Gastroesophageal sphincter (tissue), 4 donors: ENCODE results near the gene TARS2. TPM values are rescaled to one million over a fixed set of nuclear protein-coding genes. Genes with fewer than 3 reads are reported as not detected.
A peak's percentile ranks its signal among the peaks of the same experiment; 100 is the strongest.

Experiments used
- ATAC-seq: fragments of 150-250 bp; one replicate; pipeline ENCODE4 v1.9.1; 2016; ENCODE audit warnings: mild to moderate bottlenecking, moderate library complexity
- H3K27ac ChIP-seq, 4 donors: fragments of 200-600 bp; sonication (generic) in 3 of 4; 1 replicate in 3 of 4; 2 replicates in 1 of 4; pipeline ENCODE4 v1.5.1; 2016 to 2019
- H3K27me3 ChIP-seq: fragments of 200-600 bp; sonication (generic); one replicate; pipeline ENCODE4 v1.5.1; 2019
- H3K36me3 ChIP-seq, 2 donors: fragments of 200-600 bp; sonication (generic); one replicate each; pipeline ENCODE4 v1.5.1; 2019; ENCODE audit warnings: control low read depth in 1 of 2
- H3K4me1 ChIP-seq, 3 donors: fragments of 200-600 bp; sonication (generic); 1 replicate in 2 of 3; 2 replicates in 1 of 3; pipeline ENCODE4 v1.5.1; 2016 to 2019; ENCODE audit warnings: control low read depth in 2 of 3
- H3K4me3 ChIP-seq, 2 donors: fragments of 200-600 bp; sonication (generic); one replicate each; pipeline ENCODE4 v1.5.1; 2019; ENCODE audit warnings: mild to moderate bottlenecking in 1 of 2, moderate library complexity in 1 of 2
- H3K9me3 ChIP-seq, 3 donors: fragments of 200-600 bp; sonication (generic); one replicate each; pipeline ENCODE4 v1.5.1; 2017 to 2019; ENCODE audit warnings: control low read depth in 2 of 3
- CTCF ChIP-seq, 4 experiments: fragments of 200-600 bp in 2 of 4; fragments of 450-650 bp in 2 of 4; sonication (generic) in 1 of 4; IDR thresholded peaks; one replicate each; pipeline ENCODE4 v1.5.1; 2017 to 2019; ENCODE audit warnings: antibody characterized with exemption in 4 of 4, mild to moderate bottlenecking in 2 of 4, moderate library complexity in 2 of 4
- EP300 ChIP-seq: sonication (generic); formaldehyde crosslinking; IDR thresholded peaks from one replicate; pipeline ENCODE4 v1.6.1; 2017; ENCODE audit warnings: antibody characterized with exemption, mild to moderate bottlenecking
- POLR2A ChIP-seq, 2 donors: fragments of 450-650 bp; IDR thresholded peaks; one replicate each; pipeline ENCODE4 v1.6.1; 2017; ENCODE audit warnings: antibody characterized with exemption in 2 of 2, mild to moderate bottlenecking in 2 of 2, moderate library complexity in 1 of 2
- POLR2AphosphoS5 ChIP-seq: sonication (generic); formaldehyde crosslinking; IDR thresholded peaks from one replicate; pipeline ENCODE4 v1.6.1; 2017; ENCODE audit warnings: antibody characterized with exemption
- WGBS, 2 donors: methylation state at CpG; one replicate each; pipeline ENCODE4 v1.1.5; 2018; ENCODE audit warnings: low coverage in 1 of 2; 5-methylcytosine and 5-hydroxymethylcytosine counted together
- total RNA-seq, 4 donors: library from RNA; depleted of rRNA; stranded (reverse); fragments of >200 nt; gene quantifications; one replicate each; pipeline ENCODE4 v1.1.0, GENCODE V29; 2016

Gene TARS2
- total RNA-seq, 4 donors from 2014 or later: 6.7 to 32.2 (median 10.6) TPM

DNA sequence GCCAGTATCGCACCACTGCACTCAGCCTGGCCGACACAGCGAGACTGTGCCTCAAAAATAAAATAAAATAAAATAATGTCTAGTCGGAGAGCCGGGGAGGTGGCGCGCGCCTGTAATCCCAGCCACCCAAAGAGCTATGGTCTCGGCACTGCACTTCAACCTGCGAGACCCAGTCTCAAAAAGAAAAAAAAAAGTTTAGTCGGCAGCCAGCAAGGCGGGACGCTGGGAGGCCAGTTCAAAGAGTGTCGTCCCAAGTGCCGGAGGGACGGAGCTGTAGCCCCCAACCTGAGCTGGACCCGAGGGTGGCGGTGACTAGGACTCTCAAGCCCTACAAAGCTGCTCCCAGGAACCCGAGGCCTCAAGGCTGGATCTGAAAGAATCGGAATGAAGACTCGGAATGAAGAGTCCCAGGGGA is 27.7 kb downstream of the TARS2 start:
- no peak for ATAC-seq
- peaks cover 0 to 19% of the 10 kb centered on the region in 2 donors for H3K36me3 ChIP-seq
- peak overlapping the region; percentile 66 to 93 (median 88) for H3K27ac ChIP-seq
- TF ChIP-seq POLR2A (IDR thresholded peaks at IDR 0.05) (no peak), CTCF (IDR thresholded peaks at IDR 0.05) (no peak), POLR2AphosphoS5 (no peak), EP300 (no peak)
- no peaks in the 10 kb centered on the region for H3K27me3 ChIP-seq
- H3K9me3 ChIP-seq: no peaks in the 10 kb centered on the region
- peak overlapping the region; percentile 47 to 54 for H3K4me3 ChIP-seq
- WGBS, 2 donors: 0 to 27% methylated on average over 3 to 17 of the region's 21 CpGs
- H3K4me1 ChIP-seq: peaks cover 0 to 27% (median 9%) of the 10 kb centered on the region in 3 donors

DNA sequence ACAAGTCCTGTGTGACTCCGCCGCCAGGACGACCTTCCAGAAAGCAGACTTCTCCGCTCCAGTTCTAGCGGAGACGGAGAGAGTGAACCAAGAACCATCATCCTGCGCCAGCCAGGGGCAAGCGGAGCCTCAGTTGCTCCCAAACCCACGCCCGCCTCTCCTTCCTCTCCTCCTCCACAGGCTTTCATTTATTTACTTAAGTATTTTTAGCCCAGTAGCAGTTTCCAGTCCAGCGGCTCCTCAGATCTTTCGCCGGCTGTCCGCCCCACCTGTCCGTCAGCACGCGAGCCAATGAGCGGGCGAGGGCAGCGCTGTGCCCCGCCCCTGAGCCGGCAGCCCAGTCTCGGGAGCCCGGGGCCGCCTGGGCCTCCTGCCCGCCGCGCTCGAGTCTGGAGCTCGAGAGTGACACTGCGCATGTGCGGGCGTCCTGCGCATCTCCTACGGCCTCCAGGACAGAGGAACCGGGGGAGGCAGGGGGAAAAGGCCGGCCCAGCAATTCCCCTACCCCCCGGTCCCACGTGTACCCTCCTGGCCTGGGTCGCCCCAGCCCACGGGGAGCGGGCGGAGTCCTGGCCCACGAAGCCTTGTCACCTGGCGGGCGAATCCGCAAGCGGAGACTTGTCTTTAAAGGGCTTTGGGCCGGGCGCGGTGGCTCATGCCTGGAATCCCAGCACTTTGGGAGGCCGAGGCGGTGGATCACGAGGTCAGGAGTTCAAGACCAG is 28.3 kb downstream of the TARS2 start, which contains the start of gene FALEC:
Gene FALEC (plus strand): TSS at position 425 of the 722 bp plus-strand sequence.
- Histone ChIP-seq H3K4me3 (peak within 1 kb of the TSS; percentile 47 to 54), H3K27me3 (no peaks in the 10 kb centered on the region), H3K4me1 (peaks cover 0 to 27% (median 9%) of the 10 kb centered on the region in 3 donors), H3K27ac (peak within 1 kb of the TSS; percentile 66 to 93 (median 88)), H3K9me3 (no peaks in the 10 kb centered on the region), H3K36me3 (peaks cover 0 to 14% of the 10 kb centered on the region in 2 donors)
- TF ChIP-seq CTCF (IDR thresholded peaks at IDR 0.05) (peak in 2 of 4 experiments; percentile 21), POLR2AphosphoS5 (peak; percentile 22), POLR2A (IDR thresholded peaks at IDR 0.05) (peak in 1 of 2 donors; percentile 46), EP300 (no peak)
- WGBS, 2 donors: 2 to 3% methylated on average over 18 to 28 of the region's 54 CpGs
- peak; percentile 99 for ATAC-seq

DNA sequence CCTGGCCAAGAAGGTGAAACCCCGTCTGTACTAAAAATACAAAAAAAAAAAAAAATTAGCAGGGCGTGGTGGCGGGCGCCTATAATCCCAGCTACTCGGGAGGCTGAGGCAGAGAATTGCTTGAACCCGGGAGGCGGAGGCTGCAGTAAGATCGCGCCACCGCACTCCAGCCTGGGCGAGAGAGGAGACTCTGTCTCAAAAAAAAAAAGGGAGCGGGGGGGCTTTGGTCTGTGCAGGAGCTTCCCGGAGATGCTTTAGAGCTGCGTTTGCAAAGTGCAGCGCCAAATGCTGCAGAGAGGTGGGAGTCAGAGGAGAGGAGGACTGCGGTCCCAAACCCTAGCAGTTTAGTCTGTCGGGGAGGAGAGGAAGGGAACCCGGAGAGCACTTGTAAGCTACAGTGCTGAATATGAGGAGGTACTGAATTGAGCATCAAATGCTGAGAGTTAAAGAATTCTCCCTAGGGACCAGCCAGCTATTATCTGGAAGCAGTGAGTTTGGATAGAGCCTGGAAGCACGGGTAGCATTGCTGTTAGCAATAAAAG is 28.9 kb downstream of the TARS2 start:
- no peaks in the 10 kb centered on the region for H3K27me3 ChIP-seq
- peak overlapping the region; percentile 47 to 54 for H3K4me3 ChIP-seq
- H3K27ac ChIP-seq: peak overlapping the region; percentile 59 to 93 (median 88)
- H3K9me3 ChIP-seq: no peaks in the 10 kb centered on the region
- 0% methylated on average over 10 to 12 of the region's 19 CpGs for WGBS, 2 donors
- H3K4me1 ChIP-seq: peaks cover 0 to 27% (median 9%) of the 10 kb centered on the region in 3 donors
- peaks cover 0 to 14% of the 10 kb centered on the region in 2 donors for H3K36me3 ChIP-seq
- peak in 1 of 4 experiments; percentile 13 for TF ChIP-seq CTCF (IDR thresholded peaks at IDR 0.05)
- no peak for TF ChIP-seq EP300
- ATAC-seq: no peak

GRCh38 chr1:150516616-150517015 is 29.4 kb downstream of the TARS2 start:
- peak overlapping the region in 1 of 2 donors; percentile 54 for H3K4me3 ChIP-seq
- WGBS, 2 donors: 11 to 15% methylated on average over 4 of the region's 4 CpGs

More at GRCh38 chr1:150516616-150517015, 29.4 kb downstream of the TARS2 start:
- Histone ChIP-seq H3K4me1 (peaks cover 0 to 27% (median 9%) of the 10 kb centered on the region in 3 donors), H3K36me3 (peaks cover 0 to 12% of the 10 kb centered on the region in 2 donors), H3K9me3 (no peaks in the 10 kb centered on the region), H3K27ac (peak overlapping the region in 3 of 4 donors; percentile 84 to 93 (median 91)), H3K27me3 (no peaks in the 10 kb centered on the region)
- ATAC-seq: no peak
- peak in 2 of 4 experiments; percentile 6 to 23 for TF ChIP-seq CTCF (IDR thresholded peaks at IDR 0.05)
- no peak for TF ChIP-seq POLR2AphosphoS5
- TF ChIP-seq EP300: no peak
- TF ChIP-seq POLR2A (IDR thresholded peaks at IDR 0.05): no peak
